Measurements from ENCODE around the gene KRTAP10-3.

The KRTAP10-3 gene

DNA sequence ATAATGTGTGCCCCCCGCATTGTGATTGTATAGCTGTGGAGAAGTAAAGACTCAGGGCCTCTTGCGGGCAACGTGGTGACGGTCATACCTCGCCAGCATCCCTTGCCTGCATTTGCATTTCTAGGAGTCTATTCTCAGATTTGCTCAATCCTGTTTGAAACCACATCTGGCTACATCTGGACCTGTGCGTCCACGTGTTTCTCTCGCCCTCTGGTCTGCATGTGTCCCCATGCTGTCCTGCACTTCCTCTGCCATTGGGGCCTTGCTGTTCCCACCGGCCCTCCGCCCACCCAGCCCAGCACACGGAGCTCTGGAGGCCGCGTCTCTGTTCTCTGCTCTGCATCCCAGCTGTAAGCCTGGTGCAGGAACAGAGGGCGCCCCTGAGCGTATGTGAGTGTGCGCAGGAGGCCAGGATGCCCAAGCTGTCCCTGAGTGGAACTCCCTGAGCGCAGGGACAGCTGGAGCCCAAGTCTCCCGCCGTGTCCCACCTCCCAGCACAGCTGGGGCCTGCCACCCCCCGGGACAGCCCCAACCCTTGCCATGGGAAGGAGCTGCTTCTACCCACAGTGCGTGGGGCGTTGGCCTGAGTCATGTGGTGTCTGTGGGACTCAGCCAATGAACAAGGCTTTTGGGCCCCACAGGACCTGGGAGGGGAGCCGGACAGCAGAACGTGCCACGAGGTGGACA lies 8.9 kb downstream of the KRTAP10-3 start:
- Histone ChIP-seq H4K8ac (ENCODE audit: low read depth, low read length) (no peak overlapping the region), H3K9me3 (ENCODE audit: insufficient read depth, low read depth, low read length) (peaks cover 8% of the 10 kb centered on the region), H3K14ac (ENCODE audit: low read length) (no peak overlapping the region), H3K23ac (ENCODE audit: low read length) (no peak overlapping the region), H3K36me3 (ENCODE audit: control insufficient read depth in 1 of 2, insufficient read depth in 2 of 2, low read length in 2 of 2) (peaks cover 0 to 2% of the 10 kb centered on the region in 2 experiments), H3K18ac (ENCODE audit: low read length) (no peak overlapping the region), H2BK12ac (ENCODE audit: low read length) (peak overlapping the region; percentile 10), H3K4me2 (ENCODE audit: low read length) (no peak overlapping the region), H3K4ac (ENCODE audit: low read depth, low read length) (no peak overlapping the region), H3K9ac (ENCODE audit: low read length) (no peak overlapping the region), H4K12ac (ENCODE audit: low read depth, low read length) (no peak overlapping the region), H3K4me3 (ENCODE audit: low read depth, low read length) (no peak overlapping the region), H4K91ac (ENCODE audit: low read depth, low read length) (peak overlapping the region; percentile 44), H2BK5ac (ENCODE audit: low read depth, low read length, poor library complexity) (no peak overlapping the region), H3K4me1 (ENCODE audit: control insufficient read depth in 1 of 2, insufficient read depth in 2 of 2, low read length in 2 of 2) (peaks cover 0 to 10% of the 10 kb centered on the region in 2 experiments), H2AFZ (ENCODE audit: insufficient read depth, low read length, poor library complexity) (no peak overlapping the region), H3K27ac (ENCODE audit: low read depth, low read length) (no peak overlapping the region), H2AK5ac (ENCODE audit: low read length) (no peak overlapping the region), H3K79me1 (ENCODE audit: low read length) (peaks cover 11% of the 10 kb centered on the region), H3K79me2 (ENCODE audit: control insufficient read depth, insufficient read depth, low read length, poor library complexity) (no peaks in the 10 kb centered on the region), H3K27me3 (ENCODE audit: insufficient read depth, low read length) (no peaks in the 10 kb centered on the region), H2BK120ac (ENCODE audit: insufficient read depth, low read length, poor library complexity) (no peak overlapping the region)
- WGBS (ENCODE audit: extremely low coverage, insufficient coverage, insufficient read length) = no CpG with 5 or more reads among the region's 25 CpGs
- DNase-seq = no peak

- Histone ChIP-seq H3K18ac (ENCODE audit: low read length) (no peak overlapping the region), H3K4me1 (ENCODE audit: control insufficient read depth in 1 of 2, insufficient read depth in 2 of 2, low read length in 2 of 2) (peaks cover 0 to 10% of the 10 kb centered on the region in 2 experiments), H3K9me3 (ENCODE audit: insufficient read depth, low read depth, low read length) (peaks cover 10% of the 10 kb centered on the region)
These were observed 9.7 kb downstream of the KRTAP10-3 start for GRCh38 chr21:44548922-44549321.

GRCh38 chr21:44548381-44548780 lies 10.2 kb downstream of the KRTAP10-3 start:
- Histone ChIP-seq H3K18ac (ENCODE audit: low read length) (no peak overlapping the region), H3K79me2 (ENCODE audit: control insufficient read depth, insufficient read depth, low read length, poor library complexity) (no peaks in the 10 kb centered on the region), H4K8ac (ENCODE audit: low read depth, low read length) (peak overlapping the region; percentile 20), H3K27ac (ENCODE audit: low read depth, low read length) (no peak overlapping the region), H3K23ac (ENCODE audit: low read length) (no peak overlapping the region), H3K14ac (ENCODE audit: low read length) (peak overlapping the region; percentile 55), H3K4me1 (ENCODE audit: control insufficient read depth in 1 of 2, insufficient read depth in 2 of 2, low read length in 2 of 2) (peaks cover 0 to 10% of the 10 kb centered on the region in 2 experiments), H3K9me3 (ENCODE audit: insufficient read depth, low read depth, low read length) (peaks cover 10% of the 10 kb centered on the region), H4K12ac (ENCODE audit: low read depth, low read length) (no peak overlapping the region), H2AK5ac (ENCODE audit: low read length) (no peak overlapping the region), H2BK5ac (ENCODE audit: low read depth, low read length, poor library complexity) (no peak overlapping the region), H3K36me3 (ENCODE audit: control insufficient read depth in 1 of 2, insufficient read depth in 2 of 2, low read length in 2 of 2) (peaks cover 0 to 2% of the 10 kb centered on the region in 2 experiments), H2BK12ac (ENCODE audit: low read length) (peak overlapping the region; percentile 74), H3K27me3 (ENCODE audit: insufficient read depth, low read length) (no peaks in the 10 kb centered on the region), H3K4ac (ENCODE audit: low read depth, low read length) (no peak overlapping the region), H3K4me2 (ENCODE audit: low read length) (no peak overlapping the region), H2AFZ (ENCODE audit: insufficient read depth, low read length, poor library complexity) (no peak overlapping the region), H3K79me1 (ENCODE audit: low read length) (peaks cover 11% of the 10 kb centered on the region), H3K9ac (ENCODE audit: low read length) (no peak overlapping the region), H4K91ac (ENCODE audit: low read depth, low read length) (peak overlapping the region; percentile 50), H2BK120ac (ENCODE audit: insufficient read depth, low read length, poor library complexity) (peak overlapping the region; percentile 52), H3K4me3 (ENCODE audit: low read depth, low read length) (no peak overlapping the region)
- no CpG with 5 or more reads among the region's 13 CpGs for WGBS (ENCODE audit: extremely low coverage, insufficient coverage, insufficient read length)
- DNase-seq = no peak

More at GRCh38 chr21:44548922-44549321, 9.7 kb downstream of the KRTAP10-3 start:
- no peak overlapping the region for H3K4ac ChIP-seq (ENCODE audit: low read depth, low read length)
- H2AK5ac ChIP-seq (ENCODE audit: low read length) = no peak overlapping the region
- H3K14ac ChIP-seq (ENCODE audit: low read length) = no peak overlapping the region
- peaks cover 11% of the 10 kb centered on the region for H3K79me1 ChIP-seq (ENCODE audit: low read length)
- peak overlapping the region; percentile 50 for H4K91ac ChIP-seq (ENCODE audit: low read depth, low read length)
- H2BK12ac ChIP-seq (ENCODE audit: low read length) = no peak overlapping the region
- no peak overlapping the region for H2AFZ ChIP-seq (ENCODE audit: insufficient read depth, low read length, poor library complexity)
- H2BK5ac ChIP-seq (ENCODE audit: low read depth, low read length, poor library complexity) = no peak overlapping the region
- H3K36me3 ChIP-seq (ENCODE audit: control insufficient read depth in 1 of 2, insufficient read depth in 2 of 2, low read length in 2 of 2) = peaks cover 0 to 2% of the 10 kb centered on the region in 2 experiments
- H3K23ac ChIP-seq (ENCODE audit: low read length) = no peak overlapping the region
- no peak overlapping the region for H3K4me3 ChIP-seq (ENCODE audit: low read depth, low read length)
- peak overlapping the region; percentile 17 for H4K8ac ChIP-seq (ENCODE audit: low read depth, low read length)
- H3K27ac ChIP-seq (ENCODE audit: low read depth, low read length) = no peak overlapping the region
- no peaks in the 10 kb centered on the region for H3K79me2 ChIP-seq (ENCODE audit: control insufficient read depth, insufficient read depth, low read length, poor library complexity)
- H3K4me2 ChIP-seq (ENCODE audit: low read length) = no peak overlapping the region
- no peak for DNase-seq
- no CpG with 5 or more reads among the region's 14 CpGs for WGBS (ENCODE audit: extremely low coverage, insufficient coverage, insufficient read length)
- H4K12ac ChIP-seq (ENCODE audit: low read depth, low read length) = no peak overlapping the region
- H3K27me3 ChIP-seq (ENCODE audit: insufficient read depth, low read length) = no peaks in the 10 kb centered on the region
- H3K9ac ChIP-seq (ENCODE audit: low read length) = no peak overlapping the region
- H2BK120ac ChIP-seq (ENCODE audit: insufficient read depth, low read length, poor library complexity) = no peak overlapping the region

- Histone ChIP-seq H3K4me1 (ENCODE audit: control insufficient read depth in 1 of 2, insufficient read depth in 2 of 2, low read length in 2 of 2) (peaks cover 0 to 10% of the 10 kb centered on the region in 2 experiments), H3K36me3 (ENCODE audit: control insufficient read depth in 1 of 2, insufficient read depth in 2 of 2, low read length in 2 of 2) (peaks cover 0 to 2% of the 10 kb centered on the region in 2 experiments), H3K4me2 (ENCODE audit: low read length) (no peak overlapping the region), H2BK5ac (ENCODE audit: low read depth, low read length, poor library complexity) (no peak overlapping the region), H3K9me3 (ENCODE audit: insufficient read depth, low read depth, low read length) (peaks cover 10% of the 10 kb centered on the region), H3K4me3 (ENCODE audit: low read depth, low read length) (no peak overlapping the region), H3K9ac (ENCODE audit: low read length) (no peak overlapping the region), H3K27me3 (ENCODE audit: insufficient read depth, low read length) (no peaks in the 10 kb centered on the region), H3K79me2 (ENCODE audit: control insufficient read depth, insufficient read depth, low read length, poor library complexity) (no peaks in the 10 kb centered on the region), H3K79me1 (ENCODE audit: low read length) (peaks cover 11% of the 10 kb centered on the region), H4K91ac (ENCODE audit: low read depth, low read length) (peak overlapping the region; percentile 28), H3K23ac (ENCODE audit: low read length) (no peak overlapping the region), H2BK120ac (ENCODE audit: insufficient read depth, low read length, poor library complexity) (no peak overlapping the region), H3K14ac (ENCODE audit: low read length) (no peak overlapping the region), H2BK12ac (ENCODE audit: low read length) (peak overlapping the region; percentile 53), H3K27ac (ENCODE audit: low read depth, low read length) (no peak overlapping the region), H3K18ac (ENCODE audit: low read length) (no peak overlapping the region), H2AFZ (ENCODE audit: insufficient read depth, low read length, poor library complexity) (no peak overlapping the region), H4K12ac (ENCODE audit: low read depth, low read length) (no peak overlapping the region), H2AK5ac (ENCODE audit: low read length) (peak overlapping the region; percentile 80), H3K4ac (ENCODE audit: low read depth, low read length) (no peak overlapping the region), H4K8ac (ENCODE audit: low read depth, low read length) (peak overlapping the region; percentile 30)
- no peak for DNase-seq
- WGBS (ENCODE audit: extremely low coverage, insufficient coverage, insufficient read length) = no CpG with 5 or more reads among the region's 5 CpGs
These were observed 10.8 kb downstream of the KRTAP10-3 start for GRCh38 chr21:44547656-44548331.
